NCI-H1092 (cell line): Measurements from ENCODE around the gene TMEM134.
"Not testable (repeated sequence)": the region's sequence is repeated elsewhere in the genome, so short reads cannot be mapped to it uniquely, and the experiment has no call there.

ENCODE experiments used
- DNase-seq: peaks from one replicate; lab custom pipeline; 2025; lab: John Stamatoyannopoulos, UW

The TMEM134 gene

GRCh38 chr11:67438158-67438902 lies 30.7 kb downstream of the TMEM134 start:
- no peak for DNase-seq

GRCh38 chr11:67437809-67438157 lies 31.3 kb downstream of the TMEM134 start:
- no peak for DNase-seq

DNA sequence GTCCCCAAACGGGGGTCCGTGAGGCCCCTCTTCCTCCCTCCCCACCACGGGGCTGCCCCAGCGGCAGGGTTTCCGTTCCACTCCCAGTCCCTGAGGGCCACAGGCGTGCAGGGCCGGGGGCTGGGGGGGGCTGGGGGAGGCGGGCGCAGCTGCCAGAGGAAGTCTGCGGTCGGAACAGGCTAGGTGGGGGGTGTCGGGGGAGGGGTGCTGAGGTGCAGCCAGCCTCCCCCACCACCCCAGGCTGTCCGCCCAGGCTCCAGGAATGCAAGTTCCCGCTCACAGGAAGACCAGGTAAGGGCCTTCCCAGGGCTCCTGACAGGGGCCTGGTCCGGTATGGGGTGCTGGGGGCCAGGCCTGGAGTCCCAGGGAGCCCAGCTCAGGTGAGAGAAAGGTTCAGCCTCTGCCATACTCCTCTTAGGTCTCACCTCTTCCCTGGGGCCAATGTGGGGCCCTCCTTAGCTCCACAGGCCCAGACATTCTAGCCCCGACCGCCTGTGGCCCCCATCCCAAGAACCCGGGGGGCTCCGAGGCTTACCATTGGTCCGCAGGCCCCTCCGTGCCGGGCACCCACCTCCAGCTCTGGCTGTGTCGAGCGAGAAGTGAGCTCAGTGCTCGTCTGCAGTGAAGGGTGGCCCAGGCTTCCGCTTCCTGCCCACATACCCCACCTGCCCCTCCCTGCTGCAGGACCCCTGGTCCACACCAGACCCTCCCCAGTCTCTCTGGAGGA lies 31.8 kb downstream of the TMEM134 start, which contains the start of gene PTPRCAP:
TSS of gene PTPRCAP (minus strand) at position 601 of the 727 bp plus-strand sequence. CDS start at position 538, 63 bp downstream.
- DNase-seq: no peak

- no peak for DNase-seq
Observed at GRCh38 chr11:67436459-67437081, 32.5 kb downstream of the TMEM134 start.

GRCh38 chr11:67435727-67436458 lies 33.2 kb downstream of the TMEM134 start:
- no peak for DNase-seq

DNA sequence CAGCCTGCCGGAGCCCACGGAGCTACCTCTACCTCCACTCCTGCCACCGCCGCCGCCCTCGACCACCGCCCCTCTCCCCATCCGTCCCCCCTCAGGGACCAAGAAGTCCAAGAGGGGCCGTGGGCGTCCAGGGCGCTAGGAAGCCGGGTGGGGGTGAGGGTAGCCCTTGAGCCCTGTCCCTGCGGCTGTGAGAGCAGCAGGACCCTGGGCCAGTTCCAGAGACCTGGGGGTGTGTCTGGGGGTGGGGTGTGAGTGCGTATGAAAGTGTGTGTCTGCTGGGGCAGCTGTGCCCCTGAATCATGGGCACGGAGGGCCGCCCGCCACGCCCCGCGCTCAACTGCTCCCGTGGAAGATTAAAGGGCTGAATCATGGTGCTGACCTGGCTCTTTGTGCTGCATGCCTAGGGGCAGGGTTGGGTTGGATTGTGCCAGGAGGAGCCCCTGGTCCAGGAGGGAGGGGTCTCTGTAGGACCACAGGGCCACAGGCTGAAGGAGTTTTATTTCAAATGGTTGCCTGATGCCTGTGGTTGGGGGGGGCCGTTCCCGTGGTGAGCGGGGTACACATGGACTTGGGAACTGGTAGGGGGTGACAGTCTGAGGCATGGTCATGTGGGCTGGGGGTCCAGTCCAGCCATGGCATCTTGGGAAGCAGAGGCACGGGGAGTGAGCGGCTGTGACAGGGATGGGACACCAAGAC lies 33.9 kb downstream of the TMEM134 start:
- DNase-seq: no peak

DNA sequence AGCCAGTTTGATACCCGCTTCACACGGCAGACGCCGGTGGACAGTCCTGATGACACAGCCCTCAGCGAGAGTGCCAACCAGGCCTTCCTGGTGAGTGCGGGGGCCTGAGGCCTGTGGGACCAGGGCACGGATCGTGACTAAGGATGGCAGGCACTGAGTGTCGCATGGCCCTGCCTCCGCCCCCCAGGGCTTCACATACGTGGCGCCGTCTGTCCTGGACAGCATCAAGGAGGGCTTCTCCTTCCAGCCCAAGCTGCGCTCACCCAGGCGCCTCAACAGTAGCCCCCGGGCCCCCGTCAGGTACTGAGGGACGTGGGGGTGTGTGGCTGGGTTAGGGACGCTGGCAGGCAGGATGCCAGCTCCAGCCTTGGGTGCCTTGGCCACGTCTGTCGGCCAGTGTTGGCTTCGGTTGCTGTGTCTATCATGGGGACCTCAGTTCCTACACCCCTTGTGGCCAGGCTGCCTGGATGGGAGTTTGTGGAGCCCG lies 34.6 kb downstream of the TMEM134 start:
- DNase-seq: no peak

DNA sequence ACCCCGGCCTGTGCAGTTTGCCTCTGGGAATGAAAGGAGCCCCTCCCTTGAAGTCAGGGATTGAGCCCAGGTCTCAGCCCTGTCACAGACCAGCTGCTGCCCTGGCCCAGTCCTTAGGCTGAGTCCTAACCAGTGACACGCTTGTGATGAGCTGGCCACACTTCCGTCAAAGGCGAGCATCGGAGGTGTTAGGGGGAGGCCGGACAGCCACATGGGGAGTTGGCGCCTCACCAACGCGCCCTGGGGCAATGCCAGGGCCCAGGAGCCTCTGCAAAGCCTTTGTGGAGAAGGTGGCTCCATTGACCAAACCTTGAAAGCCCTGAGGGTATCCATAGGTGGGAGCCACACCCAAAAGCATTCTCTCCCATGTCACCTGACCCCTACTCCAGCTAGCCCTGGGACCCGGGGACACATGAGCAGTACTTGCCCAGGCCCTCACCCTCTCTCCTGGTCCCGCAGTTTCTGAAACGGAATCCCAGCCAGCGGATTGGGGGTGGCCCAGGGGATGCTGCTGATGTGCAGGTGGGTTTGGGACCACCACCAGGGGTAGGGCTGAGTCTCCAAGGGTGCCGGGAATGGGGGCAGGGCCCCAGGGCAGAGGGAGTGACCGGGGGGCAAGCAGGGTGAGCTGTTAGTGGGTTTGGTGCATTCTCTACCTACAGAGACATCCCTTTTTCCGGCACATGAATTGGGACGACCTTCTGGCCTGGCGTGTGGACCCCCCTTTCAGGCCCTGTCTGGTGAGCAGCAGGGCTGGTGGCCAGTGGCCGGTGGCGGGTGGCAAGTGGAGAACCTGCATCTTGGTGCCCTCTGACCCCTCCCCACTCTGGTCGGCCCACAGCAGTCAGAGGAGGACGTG lies 35.3 kb downstream of the TMEM134 start:
- no peak for DNase-seq

DNA sequence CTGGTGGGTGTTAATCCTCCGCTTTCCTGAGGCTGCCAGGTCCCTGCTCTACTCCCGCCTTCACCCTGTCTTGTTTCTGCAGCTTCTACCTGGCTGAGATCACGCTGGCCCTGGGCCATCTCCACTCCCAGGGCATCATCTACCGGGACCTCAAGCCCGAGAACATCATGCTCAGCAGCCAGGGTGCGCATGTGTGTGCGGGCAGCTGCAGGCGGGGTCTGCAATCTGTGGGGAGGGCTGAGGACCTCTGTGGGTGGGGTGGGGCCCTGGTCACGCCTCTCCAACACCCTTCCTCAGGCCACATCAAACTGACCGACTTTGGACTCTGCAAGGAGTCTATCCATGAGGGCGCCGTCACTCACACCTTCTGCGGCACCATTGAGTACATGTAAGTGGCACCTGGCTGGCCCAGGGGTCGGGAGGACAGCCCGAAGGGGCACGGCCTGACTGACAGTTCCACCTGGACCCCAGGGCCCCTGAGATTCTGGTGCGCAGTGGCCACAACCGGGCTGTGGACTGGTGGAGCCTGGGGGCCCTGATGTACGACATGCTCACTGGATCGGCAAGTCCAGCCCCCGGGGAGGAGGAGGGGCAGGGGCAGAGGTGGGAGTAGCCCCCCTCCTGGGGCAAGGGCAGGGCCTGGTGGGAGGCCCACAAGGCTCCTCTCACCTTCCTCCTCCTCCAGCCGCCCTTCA lies 36.2 kb downstream of the TMEM134 start:
- no peak for DNase-seq

DNA sequence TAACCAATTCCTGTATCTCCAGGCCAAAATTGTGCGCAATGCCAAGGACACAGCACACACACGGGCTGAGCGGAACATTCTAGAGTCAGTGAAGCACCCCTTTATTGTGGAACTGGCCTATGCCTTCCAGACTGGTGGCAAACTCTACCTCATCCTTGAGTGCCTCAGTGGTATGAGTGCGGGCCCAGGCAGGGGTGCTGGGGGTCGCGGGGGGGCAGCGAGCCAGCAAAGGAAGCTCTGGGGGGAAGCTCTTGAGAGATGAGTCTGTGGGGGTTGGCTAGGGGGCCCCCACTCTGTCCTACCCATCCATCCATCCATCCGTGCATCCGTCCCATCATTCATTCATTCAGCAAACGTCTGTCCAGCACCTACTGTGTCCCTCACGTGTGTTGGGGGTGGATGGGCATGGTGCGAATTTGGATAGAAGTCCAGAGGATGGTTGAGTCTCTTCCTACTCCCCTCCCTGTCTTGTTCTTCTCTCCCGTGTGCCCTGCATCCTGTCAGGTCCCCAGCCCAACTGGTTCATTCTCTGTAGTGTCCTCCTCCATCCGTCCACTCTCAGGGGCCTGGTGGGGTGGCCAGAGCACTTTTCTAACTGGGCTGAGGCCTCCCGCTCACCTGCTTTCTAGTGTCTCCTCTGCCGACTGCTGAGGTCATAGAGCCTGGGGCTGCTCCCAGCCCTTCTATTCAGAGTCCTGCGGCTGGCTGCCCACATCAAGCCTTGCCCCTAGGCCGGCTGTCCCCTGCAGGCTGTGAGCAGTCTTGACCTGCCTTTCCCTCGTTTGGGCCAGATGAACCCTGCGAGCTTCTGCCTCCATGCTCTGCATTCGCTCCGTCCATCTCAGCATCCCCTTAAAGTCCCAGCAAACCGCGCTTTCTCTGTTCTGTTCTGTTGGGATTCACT lies 37.5 kb downstream of the TMEM134 start:
- DNase-seq: no peak

DNA sequence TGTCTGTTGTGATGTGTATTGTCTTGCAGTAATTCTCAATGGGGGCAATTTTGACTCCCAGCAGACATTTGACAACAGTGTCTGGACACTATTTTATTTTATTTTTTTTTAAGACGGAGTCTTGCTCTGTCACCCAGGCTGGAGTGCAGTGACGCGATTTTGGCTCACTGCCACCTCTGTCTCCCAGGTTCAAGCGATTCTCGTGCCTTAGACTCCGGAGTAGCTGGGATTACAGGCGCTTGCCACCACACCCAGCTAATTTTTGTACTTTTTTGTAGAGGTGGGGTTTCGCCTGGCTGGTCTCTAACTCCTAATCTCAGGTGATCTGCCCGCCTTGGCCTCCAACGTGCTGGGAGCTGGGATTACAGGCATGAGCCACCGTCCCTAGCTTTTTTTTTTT lies 39.3 kb downstream of the TMEM134 start:
- DNase-seq: no peak

DNA sequence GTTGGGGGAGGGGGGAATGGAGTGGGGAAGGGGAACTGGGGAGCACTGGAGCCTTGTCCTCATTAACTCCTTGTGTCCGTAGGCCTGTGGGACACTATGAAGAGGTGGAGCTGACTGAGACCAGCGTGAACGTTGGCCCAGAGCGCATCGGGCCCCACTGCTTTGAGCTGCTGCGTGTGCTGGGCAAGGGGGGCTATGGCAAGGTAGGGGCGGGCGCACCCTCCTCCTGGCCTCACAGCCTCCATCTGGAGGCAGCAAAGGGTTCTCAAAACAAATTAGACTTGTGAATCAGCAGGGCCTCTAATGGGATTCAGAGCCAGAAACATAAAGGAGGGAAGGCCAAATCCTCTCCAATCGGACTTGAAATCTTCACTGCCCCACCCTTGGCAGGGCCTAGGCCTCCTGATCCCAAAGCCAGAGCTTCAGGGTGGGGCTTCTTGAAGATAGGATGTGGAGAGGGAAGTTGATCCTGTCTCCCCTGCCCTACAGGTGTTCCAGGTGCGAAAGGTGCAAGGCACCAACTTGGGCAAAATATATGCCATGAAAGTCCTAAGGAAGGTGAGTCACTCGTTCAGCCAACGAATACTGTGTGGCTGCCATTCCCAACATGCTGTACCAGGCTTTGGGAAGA lies 39.9 kb downstream of the TMEM134 start:
- no peak for DNase-seq

DNA sequence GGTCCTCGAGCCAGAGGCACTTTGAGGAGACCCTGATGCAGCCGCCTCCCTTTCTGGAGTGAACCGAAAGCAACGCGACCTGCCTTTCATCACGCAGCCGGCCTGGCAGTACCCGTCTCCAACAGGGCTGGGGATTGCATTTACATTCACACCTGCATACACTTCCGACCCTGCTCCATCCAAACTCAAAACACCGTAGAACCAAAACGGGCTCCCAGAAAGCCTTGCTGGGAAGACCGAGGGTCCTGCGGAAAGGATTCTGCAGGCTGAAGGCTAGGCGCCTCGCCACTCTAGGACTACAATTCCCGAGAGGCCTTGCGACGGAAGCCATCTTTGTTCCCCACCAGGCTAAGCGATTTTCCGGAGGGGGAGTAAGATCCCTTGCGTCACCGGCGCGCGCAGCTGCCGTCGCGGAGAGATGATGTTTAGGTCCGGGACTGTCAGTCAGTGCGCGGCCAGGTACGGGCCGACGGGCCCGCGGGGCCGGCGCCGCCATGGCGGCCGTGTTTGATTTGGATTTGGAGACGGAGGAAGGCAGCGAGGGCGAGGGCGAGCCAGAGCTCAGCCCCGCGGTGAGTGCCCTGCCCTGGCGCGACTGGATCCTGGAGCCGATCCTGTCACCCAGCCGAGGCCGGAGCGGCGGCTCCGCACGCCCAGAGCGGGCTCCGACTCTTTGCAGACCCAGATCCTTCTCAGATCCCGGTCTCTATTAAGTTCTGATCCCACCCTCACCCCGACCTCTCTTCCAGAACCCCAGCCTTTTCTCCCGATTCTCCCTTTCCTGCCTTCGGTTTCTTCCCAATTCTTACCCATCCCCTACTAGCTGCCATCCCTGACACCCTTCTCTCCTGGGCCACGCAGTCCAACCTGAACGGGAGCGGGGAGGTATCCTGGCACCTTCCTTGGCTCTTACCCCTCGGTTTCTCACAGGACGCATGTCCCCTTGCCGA lies 40.7 kb downstream of the TMEM134 start, which contains the start of gene RPS6KB2:
TSS of gene RPS6KB2 (plus strand) at position 443 of the 950 bp plus-strand sequence. CDS start at position 495, 52 bp downstream.
- peak; percentile 99 for DNase-seq

GRCh38 chr11:67427364-67427859 lies 41.6 kb downstream of the TMEM134 start:
- not testable (repeated sequence) for DNase-seq

DNA sequence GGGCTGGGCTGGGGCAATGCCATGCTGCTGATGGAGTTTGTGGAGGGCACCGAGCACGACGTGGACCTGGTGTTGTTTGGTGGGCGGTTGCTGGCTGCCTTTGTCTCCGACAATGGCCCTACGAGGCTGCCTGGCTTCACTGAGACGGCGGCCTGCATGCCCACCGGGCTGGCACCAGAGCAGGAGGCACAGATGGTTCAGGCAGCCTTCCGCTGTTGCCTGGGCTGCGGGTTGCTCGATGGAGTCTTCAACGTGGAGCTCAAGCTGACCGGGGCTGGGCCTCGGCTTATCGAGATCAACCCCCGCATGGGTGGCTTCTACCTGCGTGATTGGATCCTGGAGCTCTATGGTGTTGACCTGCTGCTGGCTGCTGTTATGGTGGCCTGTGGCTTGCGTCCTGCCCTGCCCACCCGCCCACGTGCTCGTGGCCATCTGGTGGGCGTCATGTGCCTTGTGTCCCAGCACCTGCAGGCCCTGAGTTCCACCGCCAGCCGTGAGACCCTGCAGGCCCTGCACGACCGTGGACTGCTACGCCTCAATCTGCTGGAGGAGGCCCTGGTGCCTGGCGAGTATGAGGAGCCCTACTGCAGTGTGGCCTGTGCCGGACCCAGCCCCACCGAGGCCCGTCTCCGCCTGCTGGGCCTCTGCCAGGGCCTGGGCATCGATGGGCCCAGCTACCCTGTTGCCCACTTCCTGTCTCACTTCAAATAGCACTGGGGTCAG lies 45.0 kb downstream of the TMEM134 start:
- DNase-seq: no peak

DNA sequence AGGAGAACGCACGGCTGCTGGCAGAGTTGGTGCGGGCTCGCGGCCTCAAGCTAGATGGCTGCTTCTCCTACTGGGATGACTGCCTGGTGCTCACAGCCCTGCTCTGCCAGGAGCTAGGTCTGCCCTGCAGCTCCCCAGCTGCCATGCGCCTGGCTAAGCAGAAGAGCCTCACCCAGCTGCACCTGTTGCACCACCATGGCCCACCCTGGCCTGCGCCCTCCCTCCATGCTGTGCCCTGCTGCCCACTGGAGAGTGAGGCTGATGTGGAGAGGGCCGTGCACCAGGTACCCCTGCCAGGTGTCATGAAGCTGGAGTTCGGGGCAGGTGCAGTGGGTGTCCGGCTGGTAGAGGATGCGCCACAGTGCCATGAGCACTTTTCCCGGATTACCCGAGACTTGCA lies 45.6 kb downstream of the TMEM134 start:
- no peak for DNase-seq
